Measurements from ENCODE around the gene ACAN.

The ACAN gene

DNA sequence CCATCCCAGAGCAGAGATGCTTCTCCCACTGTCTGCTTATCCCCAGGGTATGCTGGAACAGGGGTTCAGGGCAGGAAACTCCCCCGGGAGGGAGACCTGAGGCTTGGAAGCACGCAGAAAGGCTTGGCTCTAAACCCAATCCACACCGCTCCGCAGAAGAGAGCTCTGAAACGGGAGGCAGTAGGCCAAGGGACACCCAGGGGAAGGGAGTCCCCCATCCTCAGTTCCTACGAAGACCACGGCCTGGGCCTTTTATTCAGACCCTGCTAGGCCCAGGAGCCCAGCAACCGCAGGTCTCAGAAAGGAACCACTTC, 93.9 kb downstream of the ACAN start:
- no peak overlapping the region for H3K4me3 ChIP-seq

DNA sequence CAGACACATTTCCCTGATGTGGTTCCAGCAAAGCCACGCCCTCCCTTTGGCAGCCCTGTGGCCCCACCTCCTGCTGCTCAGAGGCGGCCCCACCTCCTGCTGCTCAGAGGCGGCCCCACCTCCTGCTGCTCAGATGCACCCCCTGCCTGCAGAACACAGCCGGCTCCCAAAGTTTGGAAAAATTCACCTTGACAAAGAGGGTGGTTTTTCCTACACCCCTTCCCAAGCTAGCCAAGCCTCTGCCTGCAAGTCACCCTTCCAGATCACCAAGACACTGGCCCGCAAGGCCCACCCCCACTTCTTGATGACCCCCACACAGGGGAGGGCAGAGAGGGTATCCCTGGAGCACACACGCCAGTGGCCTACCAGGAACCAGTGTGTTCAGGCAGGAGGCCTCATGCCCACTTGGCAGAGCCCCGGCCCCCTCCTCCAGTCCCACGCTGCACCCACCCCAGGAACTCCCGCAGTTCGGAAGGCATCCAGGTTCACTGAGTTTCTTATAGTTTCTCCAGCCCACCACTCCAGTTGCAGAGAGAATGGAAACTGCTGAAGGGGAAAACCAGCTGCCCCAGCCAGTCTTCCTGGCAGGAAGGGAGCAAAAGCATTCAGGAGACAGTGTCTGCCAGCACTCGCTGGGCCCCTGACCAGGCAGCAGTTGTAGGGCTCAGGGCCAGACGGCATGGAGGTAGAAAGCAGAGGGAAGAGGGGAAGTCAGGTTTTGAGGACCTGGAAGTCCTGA, 94.4 kb downstream of the ACAN start:
- Histone ChIP-seq H3K4me3 (no peak overlapping the region), H3K27ac (peak overlapping the region in 12 of 21 experiments; percentile 9 to 73 (median 50))

More for the DNA sequence above, 93.9 kb downstream of the ACAN start:
- peak overlapping the region in 12 of 21 experiments; percentile 18 to 73 (median 48) for H3K27ac ChIP-seq

DNA sequence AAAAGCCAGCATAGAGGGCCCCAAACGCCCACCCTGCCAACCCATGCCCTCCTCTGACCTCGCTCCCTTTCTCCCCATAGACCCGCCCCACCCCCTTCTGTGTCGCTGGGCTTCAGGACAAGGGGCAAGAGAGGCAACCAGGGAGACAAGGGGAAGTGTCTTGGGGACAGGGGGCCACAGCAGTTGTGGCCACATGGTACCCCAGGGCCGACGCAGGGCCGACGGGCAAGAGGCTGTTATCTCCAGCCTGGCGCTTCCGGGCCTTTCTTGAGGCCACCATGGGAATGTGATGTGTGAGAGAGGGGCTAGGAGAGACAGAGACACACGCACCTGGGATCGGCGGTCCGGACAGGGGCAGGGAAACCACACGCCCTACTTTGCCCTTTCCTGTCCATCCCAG, 95.5 kb downstream of the ACAN start:
- H3K4me3 ChIP-seq, result no peak overlapping the region
- H3K27ac ChIP-seq, result peak overlapping the region in 1 of 21 experiments; percentile 27

DNA sequence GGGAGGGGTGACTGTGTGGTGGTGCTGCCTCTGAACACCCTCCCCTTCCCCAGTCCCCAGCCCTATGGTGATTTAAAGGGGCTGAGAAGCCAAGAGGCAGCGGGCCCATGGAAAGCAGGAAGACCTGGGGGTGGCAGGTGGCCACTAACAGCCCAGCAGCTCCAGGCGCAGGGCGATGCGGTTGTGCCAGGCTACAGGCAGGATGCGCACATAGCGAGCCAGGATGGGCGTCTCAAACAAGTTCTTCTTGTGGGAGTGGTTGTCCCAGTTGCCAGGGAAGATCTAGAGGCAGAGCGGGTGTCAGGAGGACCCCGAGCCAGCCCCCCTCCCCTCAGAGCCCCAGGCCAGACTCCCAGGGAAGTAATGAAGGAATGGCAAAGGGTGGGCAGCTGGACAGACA, 96.0 kb downstream of the ACAN start:
- Histone ChIP-seq H3K27ac (peak overlapping the region in 5 of 21 experiments; percentile 3 to 76 (median 27)), H3K4me3 (no peak overlapping the region)

DNA sequence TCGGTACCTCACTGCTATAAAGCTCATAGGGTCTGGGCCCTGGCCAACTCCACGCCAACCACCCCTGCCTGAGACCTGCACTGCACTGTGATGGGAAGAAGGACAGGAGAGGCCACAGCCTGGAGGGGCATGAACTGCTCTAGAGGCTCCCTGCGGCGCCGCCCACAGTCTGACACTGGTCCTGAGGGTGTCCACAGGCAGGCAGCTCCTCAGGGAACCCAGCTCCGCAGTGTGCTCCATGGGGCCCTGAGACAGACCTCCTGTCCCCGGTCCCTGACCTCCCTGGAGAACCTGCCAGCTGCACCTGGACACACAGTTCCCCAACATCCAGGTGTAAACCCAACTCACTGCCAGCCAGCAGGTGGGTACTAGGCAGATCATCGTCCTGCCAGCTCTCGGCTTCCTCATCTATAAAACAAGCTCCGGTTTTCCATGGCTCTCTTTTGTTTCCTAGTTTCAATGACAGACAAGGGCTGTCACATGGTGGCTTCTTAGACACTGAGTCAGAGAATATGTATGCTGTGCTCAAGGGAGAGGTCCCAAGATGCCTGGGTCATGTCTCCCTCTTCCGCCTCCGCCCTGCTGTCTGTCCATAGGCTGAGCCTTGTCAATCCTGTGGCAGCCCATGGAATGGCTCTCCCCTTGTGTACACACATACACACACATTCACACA, 97.2 kb downstream of the ACAN start:
- Histone ChIP-seq H3K27ac (peak overlapping the region in 10 of 21 experiments; percentile 12 to 76 (median 48)), H3K4me3 (no peak overlapping the region)

GRCh38 chr15:88900982-88901418, 97.8 kb downstream of the ACAN start:
- Histone ChIP-seq H3K27ac (no peak overlapping the region), H3K4me3 (no peak overlapping the region)

DNA sequence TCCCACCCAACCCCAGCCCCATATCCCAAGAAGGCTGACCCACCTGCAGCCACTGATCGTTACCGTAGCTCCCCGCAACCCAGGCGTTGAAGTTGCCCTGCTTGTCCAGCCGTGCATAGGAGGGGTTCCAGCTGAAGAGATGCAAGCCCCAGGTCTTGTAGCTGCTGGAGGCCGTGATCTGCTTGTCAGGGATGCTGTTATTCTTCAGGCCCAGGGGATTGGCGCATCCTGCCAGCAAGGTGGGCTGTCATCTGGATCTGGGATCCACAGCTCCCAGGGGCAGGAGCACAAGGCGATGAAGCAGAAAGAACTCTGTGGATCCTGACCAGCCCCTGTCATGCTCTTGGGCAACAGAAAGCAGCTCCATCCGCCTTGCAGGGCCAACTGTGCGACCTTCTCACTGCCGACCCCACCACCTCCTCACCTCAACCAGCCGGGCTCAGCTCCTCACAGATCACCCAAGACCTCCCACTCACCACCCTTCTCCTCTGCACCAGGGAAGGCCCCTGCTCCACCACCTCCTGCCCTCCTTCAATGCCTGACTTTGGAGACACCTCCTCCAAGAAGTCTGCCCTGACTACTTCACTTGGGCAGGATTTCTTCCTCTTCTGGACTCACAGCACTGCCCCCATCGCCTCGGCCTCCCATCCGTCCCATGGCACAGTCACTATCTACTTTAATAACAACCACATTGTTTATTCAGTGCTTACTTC, 98.4 kb downstream of the ACAN start:
- H3K27ac ChIP-seq, result peak overlapping the region in 2 of 21 experiments; percentile 29 to 42
- no peak overlapping the region for H3K4me3 ChIP-seq

DNA sequence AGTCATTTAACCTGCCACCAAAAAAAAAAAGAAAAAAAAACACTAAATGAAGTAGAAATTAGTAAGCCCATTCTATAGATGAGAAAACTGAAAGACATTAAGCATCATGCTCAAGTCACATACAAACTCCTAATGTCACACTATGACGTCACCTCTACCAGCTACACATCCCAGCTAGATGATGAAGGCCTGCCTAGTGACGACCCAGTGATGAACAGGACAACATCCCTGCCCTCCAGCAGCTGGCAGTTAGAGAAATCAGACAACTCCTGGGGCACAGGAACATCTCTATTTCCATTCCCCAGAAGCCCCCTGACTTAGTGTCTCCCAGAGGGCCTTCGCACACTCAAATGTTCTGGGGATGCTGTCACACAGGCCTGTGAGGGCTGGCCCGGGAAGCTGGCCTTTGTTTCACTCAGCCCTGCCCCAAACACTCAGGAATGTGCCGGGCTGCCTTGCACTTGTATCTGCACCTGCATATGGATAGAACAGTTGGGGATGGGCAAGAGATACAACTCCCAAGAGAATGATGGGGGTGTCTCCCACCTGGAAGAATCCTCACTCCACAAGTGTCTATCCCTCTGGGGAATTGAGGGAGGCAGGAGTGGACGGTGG, 99.1 kb downstream of the ACAN start:
- H3K4me3 ChIP-seq, result no peak overlapping the region
- H3K27ac ChIP-seq, result peak overlapping the region in 1 of 21 experiments; percentile 37

GRCh38 chr15:88902846-88903245, 99.6 kb downstream of the ACAN start:
- peak overlapping the region in 1 of 21 experiments; percentile 37 for H3K27ac ChIP-seq
- H3K4me3 ChIP-seq, result no peak overlapping the region

DNA sequence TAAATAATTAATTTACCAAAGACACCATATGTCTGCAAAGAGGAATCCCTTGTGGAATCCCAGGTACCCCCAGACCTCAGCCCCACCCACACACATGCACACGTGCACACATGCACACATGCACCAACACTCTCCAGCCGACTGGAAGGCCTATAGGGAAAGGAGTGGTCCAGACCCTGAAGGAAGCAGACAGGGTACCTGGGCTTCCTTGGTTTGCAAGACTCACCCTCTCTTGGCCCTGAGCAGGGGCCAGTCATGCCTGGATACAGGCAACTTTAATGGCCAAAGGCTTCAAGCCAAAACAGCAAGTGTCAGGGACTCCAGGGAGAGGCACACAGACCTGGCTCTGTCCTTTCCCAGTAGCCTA, 101.0 kb downstream of the ACAN start:
- Histone ChIP-seq H3K4me3 (no peak overlapping the region), H3K27ac (peak overlapping the region in 11 of 21 experiments; percentile 7 to 84 (median 68))

DNA sequence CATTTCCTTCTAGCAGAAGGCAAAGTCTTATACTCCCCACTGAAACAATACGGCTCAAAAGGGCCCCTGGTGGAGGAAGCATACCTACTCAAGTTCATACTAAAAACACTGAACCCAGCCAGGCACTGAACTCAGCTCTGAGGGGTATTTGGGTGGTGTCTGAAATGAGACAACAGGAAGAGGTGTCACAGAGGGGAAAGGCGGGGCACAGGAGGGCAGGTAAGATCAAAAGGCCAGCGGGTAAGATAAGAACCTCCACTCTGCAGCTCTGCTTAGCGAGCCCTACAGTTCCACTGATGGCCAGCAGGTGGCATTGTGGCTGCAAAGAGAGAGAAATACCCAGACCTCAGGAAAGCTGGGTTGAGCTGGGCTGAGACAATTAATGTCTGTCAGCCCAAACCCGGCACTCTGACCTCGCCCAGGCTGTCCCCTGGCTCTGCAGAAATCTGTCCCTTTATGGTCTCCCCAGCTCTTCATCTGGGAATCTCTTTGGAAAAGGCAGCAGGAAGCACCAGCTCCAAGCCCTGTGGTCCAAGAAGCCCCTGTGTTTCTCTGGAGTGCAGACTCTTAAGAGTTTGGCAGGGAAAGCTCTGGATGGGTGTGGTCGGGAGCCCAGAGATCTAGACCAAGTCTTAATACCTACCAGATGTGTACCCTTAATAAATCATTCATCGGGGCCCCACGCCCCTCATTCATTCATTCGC, 101.5 kb downstream of the ACAN start:
- Histone ChIP-seq H3K4me3 (no peak overlapping the region), H3K27ac (peak overlapping the region in 14 of 21 experiments; percentile 1 to 84 (median 64))

GRCh38 chr15:88905576-88905975, 102.3 kb downstream of the ACAN start:
- peak overlapping the region in 9 of 21 experiments; percentile 21 to 78 (median 36) for H3K27ac ChIP-seq
- no peak overlapping the region for H3K4me3 ChIP-seq

DNA sequence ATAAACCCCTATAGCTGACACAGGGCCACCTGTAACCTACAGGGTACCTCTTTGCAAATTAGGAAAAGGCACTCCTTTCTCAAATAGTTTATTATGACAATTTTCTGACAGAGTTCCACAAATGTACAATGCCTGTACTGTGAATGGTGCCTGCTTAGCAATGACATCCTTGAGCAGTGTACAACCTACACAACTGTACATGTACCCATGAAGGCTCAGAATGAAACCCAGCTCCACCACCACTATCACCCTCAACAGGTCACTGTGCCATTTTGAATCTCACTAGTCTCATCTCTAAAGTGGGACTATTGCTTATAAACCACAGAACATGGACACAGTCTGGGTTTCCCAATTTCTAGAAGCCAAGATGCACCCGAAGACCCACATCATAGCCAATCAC, 102.9 kb downstream of the ACAN start:
- H3K4me3 ChIP-seq, result no peak overlapping the region
- peak overlapping the region in 1 of 21 experiments; percentile 35 for H3K27ac ChIP-seq

GRCh38 chr15:88906551-88906950, 103.3 kb downstream of the ACAN start:
- H3K27ac ChIP-seq, result no peak overlapping the region
- H3K4me3 ChIP-seq, result no peak overlapping the region

DNA sequence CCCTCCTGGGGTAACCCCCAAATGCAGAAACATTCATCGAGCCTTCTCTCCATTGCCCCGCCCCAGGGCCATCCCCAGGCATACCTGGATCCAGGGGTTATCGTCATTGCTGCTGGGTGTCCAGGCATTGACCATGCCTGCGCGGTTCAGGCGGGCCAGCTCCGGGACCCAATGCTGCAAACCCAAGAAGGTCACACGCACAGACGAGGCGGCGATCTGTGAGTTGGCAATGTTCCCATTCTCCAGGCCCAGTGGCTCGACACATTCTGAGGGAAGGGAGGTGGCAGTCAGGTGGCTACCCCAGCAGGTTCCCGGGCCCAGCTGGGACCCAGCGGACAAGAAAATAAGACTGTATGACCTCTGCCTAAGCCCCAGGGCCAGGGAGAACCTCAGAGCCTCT, 103.9 kb downstream of the ACAN start:
- no peak overlapping the region for H3K4me3 ChIP-seq
- H3K27ac ChIP-seq, result peak overlapping the region in 2 of 21 experiments; percentile 22 to 28

DNA sequence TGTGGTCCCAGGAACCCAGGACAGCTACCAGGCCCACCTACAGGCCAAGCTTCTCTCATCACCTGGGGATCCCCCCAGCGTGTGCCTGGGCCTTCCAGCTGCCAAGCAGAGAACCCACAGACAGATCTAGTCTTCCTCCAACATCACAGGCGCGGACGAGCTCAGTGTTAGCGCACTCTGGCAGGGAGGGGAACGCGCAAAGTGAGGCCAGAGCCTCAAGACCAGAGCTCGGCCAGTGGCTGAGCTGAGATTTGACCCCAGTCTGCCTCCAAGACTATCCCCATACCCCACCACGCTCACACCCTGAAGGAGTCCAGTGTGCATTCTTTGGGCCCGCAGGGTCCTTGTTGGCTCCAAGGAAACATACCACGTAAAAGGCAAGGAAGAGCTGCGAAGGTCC, 104.9 kb downstream of the ACAN start:
- peak overlapping the region in 3 of 21 experiments; percentile 15 to 40 (median 28) for H3K27ac ChIP-seq

DNA sequence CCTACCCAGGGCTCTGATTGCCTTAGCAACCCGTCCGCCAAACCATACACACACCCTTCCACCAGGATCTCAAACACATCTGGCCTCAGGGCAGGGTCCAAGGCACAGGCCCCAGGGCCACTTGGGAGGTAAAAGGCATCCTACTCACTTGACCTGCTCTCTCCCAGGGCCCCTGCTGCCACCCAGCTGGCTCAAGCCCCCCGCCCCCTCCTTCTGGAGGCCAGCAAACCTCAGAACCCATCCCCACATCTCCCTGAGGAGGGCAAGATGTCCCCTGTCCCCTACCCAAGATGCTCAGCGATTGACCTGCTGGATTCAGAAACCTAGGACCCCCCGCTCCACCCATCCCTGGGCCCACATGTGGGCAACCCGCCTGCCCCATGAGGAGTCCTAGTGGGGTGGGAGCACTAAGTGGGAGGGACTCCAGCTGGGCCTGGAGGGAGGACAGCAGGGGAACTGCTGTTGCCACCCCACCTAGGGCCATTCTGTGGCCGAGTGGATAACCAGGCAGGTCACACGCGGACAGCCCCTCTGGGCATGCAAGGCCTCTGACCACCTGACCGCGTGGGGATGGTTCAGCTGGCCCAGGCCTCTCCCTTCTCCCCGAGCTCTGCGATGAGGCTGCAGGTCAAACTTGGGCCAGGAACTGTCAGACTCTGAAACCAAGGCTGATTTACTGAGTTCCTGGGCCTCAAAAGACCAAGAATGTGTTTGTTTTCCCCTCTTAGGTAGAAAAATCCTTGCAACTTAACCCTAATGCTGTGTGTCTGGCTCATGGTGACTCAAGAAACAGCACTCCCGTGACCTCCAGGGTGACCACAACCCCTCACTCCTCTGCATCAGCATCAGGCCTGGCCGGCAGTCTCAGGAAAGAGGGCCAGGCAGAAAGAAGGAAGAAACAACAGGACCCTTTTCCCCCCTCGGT, 105.7 kb downstream of the ACAN start:
- Histone ChIP-seq H3K4me3 (no peak overlapping the region), H3K27ac (peak overlapping the region in 6 of 21 experiments; percentile 15 to 64 (median 22))

More for the DNA sequence above, 104.9 kb downstream of the ACAN start:
- no peak overlapping the region for H3K4me3 ChIP-seq

Data from skin epidermis (tissue), 12 donors.